Measurements from ENCODE around the gene NTRK3.
"Not testable (repeated sequence)": the region's sequence is repeated elsewhere in the genome, so short reads cannot be mapped to it uniquely, and the experiment has no call there.

Gene NTRK3

GRCh38 chr15:87874896-87875711 lies 381.4 kb downstream of the NTRK3 start:
- no peak for DNase-seq (ENCODE audit: low read depth)

GRCh38 chr15:87873516-87873915 lies 383.0 kb downstream of the NTRK3 start:
- DNase-seq (ENCODE audit: low read depth), result no peak

- DNase-seq (ENCODE audit: low read depth), result no peak
Observed at GRCh38 chr15:87871731-87872320, 384.7 kb downstream of the NTRK3 start.

GRCh38 chr15:87871258-87871681 lies 385.3 kb downstream of the NTRK3 start:
- peak; percentile 87 for DNase-seq (ENCODE audit: low read depth)

GRCh38 chr15:87866961-87867360 lies 389.6 kb downstream of the NTRK3 start:
- DNase-seq (ENCODE audit: low read depth), result no peak

- DNase-seq (ENCODE audit: low read depth), result no peak
Observed at GRCh38 chr15:87863152-87863551, 393.4 kb downstream of the NTRK3 start.

GRCh38 chr15:87860743-87861142 lies 395.8 kb downstream of the NTRK3 start:
- DNase-seq (ENCODE audit: low read depth), result no peak

- DNase-seq (ENCODE audit: low read depth), result no peak
Observed at GRCh38 chr15:87858651-87859050, 397.9 kb downstream of the NTRK3 start.

GRCh38 chr15:87851497-87851896 lies 405.0 kb downstream of the NTRK3 start:
- no peak for DNase-seq (ENCODE audit: low read depth)

GRCh38 chr15:87850916-87851315 lies 405.6 kb downstream of the NTRK3 start:
- no peak for DNase-seq (ENCODE audit: low read depth)

GRCh38 chr15:87849181-87849580 lies 407.4 kb downstream of the NTRK3 start:
- DNase-seq (ENCODE audit: low read depth), result no peak

- DNase-seq (ENCODE audit: low read depth), result no peak
Observed at GRCh38 chr15:87848012-87848411, 408.5 kb downstream of the NTRK3 start.

GRCh38 chr15:87846746-87847145 lies 409.8 kb downstream of the NTRK3 start:
- DNase-seq (ENCODE audit: low read depth), result no peak

GRCh38 chr15:87843312-87843711 lies 413.2 kb downstream of the NTRK3 start:
- DNase-seq (ENCODE audit: low read depth), result no peak

GRCh38 chr15:87841426-87841998 lies 415.0 kb downstream of the NTRK3 start:
- no peak for DNase-seq (ENCODE audit: low read depth)

- DNase-seq (ENCODE audit: low read depth), result not testable (repeated sequence)
Observed at GRCh38 chr15:87835830-87836229, 420.7 kb downstream of the NTRK3 start.

GRCh38 chr15:87833333-87833732 lies 423.2 kb downstream of the NTRK3 start:
- not testable (repeated sequence) for DNase-seq (ENCODE audit: low read depth)

GRCh38 chr15:87829332-87830050 lies 427.0 kb downstream of the NTRK3 start:
- DNase-seq (ENCODE audit: low read depth), result no peak

GRCh38 chr15:87828608-87829007 lies 427.9 kb downstream of the NTRK3 start:
- DNase-seq (ENCODE audit: low read depth), result no peak

- peak; percentile 68 for DNase-seq (ENCODE audit: low read depth)
Observed at GRCh38 chr15:87827131-87827530, 429.4 kb downstream of the NTRK3 start.

- no peak for DNase-seq (ENCODE audit: low read depth)
Observed at GRCh38 chr15:87826119-87826747, 430.3 kb downstream of the NTRK3 start.

GRCh38 chr15:87818756-87819155 lies 437.8 kb downstream of the NTRK3 start:
- no peak for DNase-seq (ENCODE audit: low read depth)
